Neural progenitor cell (in vitro differentiated cells): ENCODE data around the gene STX8.

ENCODE experiments used
- EZH2 ChIP-seq: fragments of 200-600 bp; sonication (generic); IDR thresholded peaks from 2 replicates; pipeline ENCODE4 v1.6.1; 2017; ENCODE audit warnings: antibody characterized with exemption, mild to moderate bottlenecking, moderate library complexity
- EZH2phosphoT487 ChIP-seq: fragments of 200-600 bp; sonication (generic); IDR thresholded peaks from 2 replicates; pipeline ENCODE4 v1.6.1; 2017; ENCODE audit warnings: antibody characterized with exemption

- TF ChIP-seq EZH2phosphoT487 (no peak), EZH2 (no peak)
Measured at GRCh38 chr17:9456330-9456729, 119.3 kb downstream of the STX8 start.
